ENCODE data around the gene MICAL1. TPM values are rescaled to one million over a fixed set of nuclear protein-coding genes. Genes with fewer than 3 reads are reported as not detected.

MICAL1 gene
- total RNA-seq, 1 donor from 2014 or later, result 120 TPM

GRCh38 chr6:109472132-109472995 lies 16.8 kb upstream of the MICAL1 start:
- Mint-ChIP-seq H3K9me3 (no peaks in the 10 kb centered on the region), H3K27ac (peak overlapping the region; percentile 67), H3K36me3 (ENCODE audit: low read depth) (peaks cover 94% of the 10 kb centered on the region), H3K4me1 (peaks cover 64% of the 10 kb centered on the region), H3K4me3 (peak overlapping the region; percentile 11), H3K27me3 (no peaks in the 10 kb centered on the region)
- ChIA-PET POLR2A (interaction anchor here (1.2 to 1.7 kb wide), 5 partner anchors 10 to 90 kb away, joined by 3 to 14 read pairs (median 5); partner anchors contain the start of genes MICAL1 and ZBTB24), CTCF (interaction anchor here (0.7 to 1.6 kb wide), 2 partner anchors 12 to 17 kb away, joined by 3 to 4 read pairs; partner anchors contain the start of gene MICAL1)
- DNase-seq (peak; percentile 42), ATAC-seq (ENCODE audit: low read depth) (peak; percentile 96)
- TF ChIP-seq, protein P1, sequence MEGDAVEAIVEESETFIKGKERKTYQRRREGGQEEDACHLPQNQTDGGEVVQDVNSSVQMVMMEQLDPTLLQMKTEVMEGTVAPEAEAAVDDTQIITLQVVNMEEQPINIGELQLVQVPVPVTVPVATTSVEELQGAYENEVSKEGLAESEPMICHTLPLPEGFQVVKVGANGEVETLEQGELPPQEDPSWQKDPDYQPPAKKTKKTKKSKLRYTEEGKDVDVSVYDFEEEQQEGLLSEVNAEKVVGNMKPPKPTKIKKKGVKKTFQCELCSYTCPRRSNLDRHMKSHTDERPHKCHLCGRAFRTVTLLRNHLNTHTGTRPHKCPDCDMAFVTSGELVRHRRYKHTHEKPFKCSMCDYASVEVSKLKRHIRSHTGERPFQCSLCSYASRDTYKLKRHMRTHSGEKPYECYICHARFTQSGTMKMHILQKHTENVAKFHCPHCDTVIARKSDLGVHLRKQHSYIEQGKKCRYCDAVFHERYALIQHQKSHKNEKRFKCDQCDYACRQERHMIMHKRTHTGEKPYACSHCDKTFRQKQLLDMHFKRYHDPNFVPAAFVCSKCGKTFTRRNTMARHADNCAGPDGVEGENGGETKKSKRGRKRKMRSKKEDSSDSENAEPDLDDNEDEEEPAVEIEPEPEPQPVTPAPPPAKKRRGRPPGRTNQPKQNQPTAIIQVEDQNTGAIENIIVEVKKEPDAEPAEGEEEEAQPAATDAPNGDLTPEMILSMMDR (IDR thresholded peaks at IDR 0.05), result no peak
- intact Hi-C loops (cut with micrococcal nuclease), result loop anchor here (1.0 kb wide), 3 partner anchors 8 to 13 kb away; no protein-coding TSS in a partner anchor

GRCh38 chr6:109471105-109471810 lies 15.7 kb upstream of the MICAL1 start:
- intact Hi-C loops (cut with micrococcal nuclease), result no loop called here
- no peaks in the 10 kb centered on the region for H3K9me3 Mint-ChIP-seq
- CTCF ChIA-PET, result no interaction called here
- no peak overlapping the region for H3K4me3 Mint-ChIP-seq
- peaks cover 54% of the 10 kb centered on the region for H3K4me1 Mint-ChIP-seq
- POLR2A ChIA-PET, result interaction anchor here (1.7 kb wide), 1 partner anchor 11 kb away, joined by 9 read pairs; the partner anchor contains the start of gene ZBTB24
- no peak for ATAC-seq (ENCODE audit: low read depth)
- peaks cover 97% of the 10 kb centered on the region for H3K36me3 Mint-ChIP-seq (ENCODE audit: low read depth)
- no peaks in the 10 kb centered on the region for H3K27me3 Mint-ChIP-seq
- no peak for DNase-seq
- peak overlapping the region; percentile 67 for H3K27ac Mint-ChIP-seq
- TF ChIP-seq, protein P1 (IDR thresholded peaks at IDR 0.05), result no peak

GRCh38 chr6:109469591-109470189 lies 14.1 kb upstream of the MICAL1 start:
- ChIA-PET CTCF (interaction anchor here (0.7 to 1.7 kb wide), 3 partner anchors 14 to 282 kb away, joined by 3 to 4 read pairs (median 4); partner anchors contain the start of gene MICAL1), POLR2A (interaction anchor here (1.0 to 1.3 kb wide), 4 partner anchors 10 to 28 kb away, joined by 3 to 7 read pairs (median 4); partner anchors contain the start of gene MICAL1)
- Mint-ChIP-seq H3K9me3 (no peaks in the 10 kb centered on the region), H3K27me3 (no peaks in the 10 kb centered on the region), H3K27ac (no peak overlapping the region), H3K4me1 (peaks cover 54% of the 10 kb centered on the region), H3K36me3 (ENCODE audit: low read depth) (peaks cover 97% of the 10 kb centered on the region), H3K4me3 (no peak overlapping the region)
- intact Hi-C loops (cut with micrococcal nuclease), result no loop called here
- ATAC-seq (ENCODE audit: low read depth) (no peak), DNase-seq (no peak)
- TF ChIP-seq, protein P1 (IDR thresholded peaks at IDR 0.05), result no peak

- no peak for DNase-seq
- TF ChIP-seq, protein P1 (IDR thresholded peaks at IDR 0.05), result no peak
- Mint-ChIP-seq H3K4me3 (no peak overlapping the region), H3K27ac (no peak overlapping the region), H3K4me1 (peaks cover 51% of the 10 kb centered on the region), H3K9me3 (no peaks in the 10 kb centered on the region), H3K27me3 (no peaks in the 10 kb centered on the region), H3K36me3 (ENCODE audit: low read depth) (peaks cover 94% of the 10 kb centered on the region)
- POLR2A ChIA-PET, result no interaction called here
- CTCF ChIA-PET, result no interaction called here
- intact Hi-C loops (cut with micrococcal nuclease), result loop anchor here (1.0 kb wide), 1 partner anchor 8 kb away; no protein-coding TSS in a partner anchor
- ATAC-seq (ENCODE audit: low read depth), result no peak
Observed at GRCh38 chr6:109467696-109468095, 12.1 kb upstream of the MICAL1 start.
